ENCODE data around the gene KLHL21. TPM values are rescaled to one million over a fixed set of nuclear protein-coding genes. Genes with fewer than 3 reads are reported as not detected.

The KLHL21 gene
- total RNA-seq, 1 donor from 2014 or later: 22.0 TPM

GRCh38 chr1:6625584-6626149 lies 23.0 kb upstream of the KLHL21 start:
- intact Hi-C loops (cut with micrococcal nuclease): loop anchor here (1.0 kb wide), 4 partner anchors 12 to 71 kb away; partner anchors contain the start of genes KLHL21, NOL9, PHF13 and ZBTB48

GRCh38 chr1:6624710-6625583 lies 22.3 kb upstream of the KLHL21 start, which contains the start of gene THAP3:
TSS of gene THAP3 (plus strand) at chr1:6624868. CDS start at chr1:6625219, 351 bp downstream.
- intact Hi-C loops (cut with micrococcal nuclease): loop anchor here (1.0 kb wide), 4 partner anchors 12 to 71 kb away; partner anchors contain the start of genes KLHL21, NOL9, PHF13 and ZBTB48

- intact Hi-C loops (cut with micrococcal nuclease): no loop called here
Measured at GRCh38 chr1:6623269-6623965, 20.7 kb upstream of the KLHL21 start.

GRCh38 chr1:6622396-6623152 lies 19.9 kb upstream of the KLHL21 start:
- intact Hi-C loops (cut with micrococcal nuclease): no loop called here

GRCh38 chr1:6621429-6622391 lies 19.0 kb upstream of the KLHL21 start:
- intact Hi-C loops (cut with micrococcal nuclease): no loop called here

GRCh38 chr1:6619045-6619444 lies 16.4 kb upstream of the KLHL21 start:
- intact Hi-C loops (cut with micrococcal nuclease): loop anchor here (10.0 kb wide), 1 partner anchor 414 kb away; the partner anchor contains the start of gene RNF207

GRCh38 chr1:6614929-6615785 lies 12.5 kb upstream of the KLHL21 start:
- intact Hi-C loops (cut with micrococcal nuclease): loop anchor here (10.0 kb wide), 1 partner anchor 410 kb away; the partner anchor contains the start of gene RNF207

- intact Hi-C loops (cut with micrococcal nuclease): loop anchor here (10.0 kb wide), 1 partner anchor 409 kb away; the partner anchor contains the start of gene RNF207
Measured at GRCh38 chr1:6614019-6614928, 11.6 kb upstream of the KLHL21 start.

GRCh38 chr1:6613361-6614018 lies 10.8 kb upstream of the KLHL21 start, which contains the start of gene PHF13:
TSS of gene PHF13 (plus strand) at chr1:6613731. CDS start at chr1:6614067, 336 bp downstream.
- intact Hi-C loops (cut with micrococcal nuclease): loop anchor here (1.0 to 10.0 kb wide), 4 partner anchors 10 to 409 kb away; partner anchors contain the start of genes RNF207 and ZBTB48

- intact Hi-C loops (cut with micrococcal nuclease): loop anchor here (1.0 to 10.0 kb wide), 4 partner anchors 10 to 408 kb away; partner anchors contain the start of genes RNF207 and ZBTB48
Measured at GRCh38 chr1:6612641-6613360, 10.1 kb upstream of the KLHL21 start.

- intact Hi-C loops (cut with micrococcal nuclease): loop anchor here (1.0 to 10.0 kb wide), 5 partner anchors 9 to 359 kb away; partner anchors contain the start of genes CAMTA1, DNAJC11, HES3 and PHF13
Measured at GRCh38 chr1:6603915-6604558, 1.4 kb upstream of the KLHL21 start.

- intact Hi-C loops (cut with micrococcal nuclease): loop anchor here (1.0 to 10.0 kb wide), 5 partner anchors 10 to 359 kb away; partner anchors contain the start of genes CAMTA1, DNAJC11, HES3 and PHF13
Measured at GRCh38 chr1:6603238-6603914, 707 bp upstream of the KLHL21 start.

GRCh38 chr1:6601923-6602668 lies 573 bp downstream of the KLHL21 start:
- intact Hi-C loops (cut with micrococcal nuclease): loop anchor here (1.0 to 10.0 kb wide), 7 partner anchors 23 to 357 kb away; partner anchors contain the start of genes CAMTA1, DNAJC11, HES3 and NOL9

All from T-helper 2 cell treated with Interferon-gamma antibody and Interleukin-4, amounts not matched to agents 100 ng/mL and 5 ng/mL, for 36 hours (primary cell).